ENCODE results near the gene PORCN.
A peak's percentile ranks its signal among the peaks of the same experiment; 100 is the strongest.
"Not testable (repeated sequence)": the region's sequence is repeated elsewhere in the genome, so short reads cannot be mapped to it uniquely, and the experiment has no call there.

PORCN gene

DNA sequence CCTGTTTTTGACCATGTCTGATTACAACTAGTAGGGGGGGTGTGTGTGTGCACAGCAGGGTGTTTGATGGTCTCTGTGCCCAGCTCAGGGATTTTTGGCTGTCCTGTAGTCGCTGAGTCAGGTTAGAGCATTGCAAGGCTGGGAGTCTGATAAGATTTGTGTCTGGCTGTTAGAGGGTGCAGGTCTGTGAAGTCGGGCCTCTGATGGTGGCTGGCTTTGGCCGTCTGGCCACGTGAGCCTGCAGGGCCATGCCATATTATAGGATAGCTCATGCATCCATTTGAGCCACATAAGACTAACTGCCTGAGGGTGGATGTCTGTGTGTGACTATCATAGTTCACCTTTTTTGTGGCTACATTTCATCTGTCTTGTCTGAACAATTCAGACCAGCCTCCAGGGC is 4.9 kb downstream of the PORCN start:
- DNase-seq (ENCODE audit: low read depth) = no peak

DNA sequence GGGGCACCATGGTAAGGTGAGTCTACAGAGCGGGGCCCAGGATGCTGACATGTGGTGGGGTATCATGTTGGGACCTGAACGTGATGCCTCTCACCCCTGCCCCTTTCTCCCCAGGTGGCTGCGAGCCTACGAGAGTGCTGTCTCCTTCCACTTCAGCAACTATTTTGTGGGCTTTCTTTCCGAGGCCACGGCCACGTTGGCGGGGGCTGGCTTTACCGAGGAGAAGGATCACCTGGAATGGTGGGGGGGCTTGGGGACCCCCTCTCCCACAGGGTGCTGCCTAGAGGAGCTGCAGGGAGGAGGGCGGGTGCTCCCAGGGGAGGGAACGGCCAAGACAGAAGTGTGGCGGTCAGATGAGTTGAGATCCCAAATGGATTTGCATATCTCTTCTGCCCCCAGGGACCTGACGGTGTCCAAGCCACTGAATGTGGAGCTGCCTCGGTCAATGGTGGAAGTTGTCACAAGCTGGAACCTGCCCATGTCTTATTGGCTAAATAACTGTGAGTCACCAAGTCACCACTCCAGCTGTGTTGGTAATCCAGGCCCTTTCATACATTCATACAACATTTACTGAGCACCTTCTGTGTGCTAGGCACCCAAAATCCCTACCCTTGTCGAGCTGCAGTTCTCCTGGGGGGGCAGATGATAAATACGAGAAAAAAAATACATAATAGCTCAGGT is 5.5 kb downstream of the PORCN start:
- DNase-seq (ENCODE audit: low read depth) = no peak

DNA sequence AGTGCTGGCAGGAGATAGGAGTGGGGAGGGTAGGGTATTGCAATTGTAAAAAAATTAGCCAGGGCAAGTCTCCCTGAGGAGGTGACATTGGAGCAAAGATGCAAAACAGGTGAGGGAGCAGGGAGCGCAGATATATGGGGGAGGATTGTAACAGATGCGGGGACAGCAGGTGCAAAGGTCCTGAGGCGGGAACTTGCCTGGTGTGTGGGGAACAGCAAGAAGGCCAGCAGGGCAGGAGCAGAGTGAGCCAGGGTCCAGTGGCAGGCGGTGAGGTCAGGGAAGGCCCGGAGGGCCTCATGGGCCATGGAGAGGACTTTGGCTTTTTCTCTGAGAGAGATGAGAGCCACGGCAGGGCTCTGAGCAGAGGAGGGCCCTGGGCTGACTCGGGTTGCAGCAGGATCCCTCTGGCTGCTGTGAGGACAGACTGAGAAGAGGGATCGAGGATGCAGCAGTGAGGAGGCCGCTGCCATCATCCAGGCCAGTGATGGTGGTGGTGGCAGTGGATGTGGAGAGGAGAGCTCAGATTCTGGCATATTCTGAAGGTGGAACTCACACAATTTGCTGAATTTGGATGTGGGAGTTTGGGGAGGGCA is 6.2 kb downstream of the PORCN start:
- DNase-seq (ENCODE audit: low read depth) = no peak

DNA sequence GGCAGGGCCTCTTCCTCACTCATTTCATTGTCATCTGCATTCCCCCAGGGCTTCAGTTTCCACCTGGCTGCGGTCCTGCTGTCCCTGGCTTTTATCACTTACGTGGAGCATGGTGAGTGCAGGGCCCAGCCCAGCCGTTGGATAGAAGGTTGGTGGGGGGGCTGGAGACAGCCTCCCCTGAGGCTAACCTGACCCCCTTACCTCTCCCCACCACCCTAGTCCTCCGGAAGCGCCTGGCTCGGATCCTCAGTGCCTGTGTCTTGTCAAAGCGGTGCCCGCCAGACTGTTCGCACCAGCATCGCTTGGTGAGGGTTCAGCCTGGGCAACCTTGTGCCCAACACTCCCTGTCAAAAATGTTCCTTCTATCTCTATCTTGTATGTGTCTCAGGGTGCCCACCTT is 7.0 kb downstream of the PORCN start:
- no peak for DNase-seq (ENCODE audit: low read depth)

DNA sequence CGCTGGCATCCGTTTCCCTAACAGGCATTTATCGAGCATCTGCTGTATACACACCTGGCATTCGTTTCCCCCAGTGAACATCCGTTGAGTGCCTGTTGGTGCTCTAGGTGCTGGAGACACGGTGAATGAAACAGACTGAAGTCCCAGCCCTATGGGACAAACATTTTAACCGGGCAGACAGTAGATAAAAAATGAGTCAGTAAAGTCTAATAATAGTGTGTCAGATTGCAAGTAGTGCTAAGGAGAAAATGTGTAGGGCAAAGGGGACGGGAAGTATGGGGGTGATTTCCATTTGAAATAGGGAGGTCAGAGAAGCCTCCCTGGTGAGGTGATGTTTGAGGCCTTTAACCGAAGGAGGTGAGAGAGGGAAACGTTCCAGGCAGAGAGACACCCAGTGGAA is 7.5 kb downstream of the PORCN start:
- no peak for DNase-seq (ENCODE audit: low read depth)

DNA sequence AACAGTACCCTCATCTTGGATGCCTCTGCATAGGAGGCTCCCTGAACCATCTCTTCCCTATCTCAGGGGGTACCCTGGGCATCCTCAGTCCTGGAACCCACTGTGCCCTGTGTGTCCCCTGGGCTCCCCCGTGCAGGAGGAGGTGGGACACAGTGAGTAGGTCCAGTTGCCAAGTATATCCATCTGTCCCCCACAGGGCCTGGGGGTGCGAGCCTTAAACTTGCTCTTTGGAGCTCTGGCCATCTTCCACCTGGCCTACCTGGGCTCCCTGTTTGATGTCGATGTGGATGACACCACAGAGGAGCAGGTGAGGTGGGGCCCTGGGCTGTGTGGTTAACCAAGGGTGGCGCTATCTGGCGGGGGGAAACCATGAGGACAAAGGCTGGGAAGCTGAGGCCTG is 8.2 kb downstream of the PORCN start:
- DNase-seq (ENCODE audit: low read depth) = no peak

DNA sequence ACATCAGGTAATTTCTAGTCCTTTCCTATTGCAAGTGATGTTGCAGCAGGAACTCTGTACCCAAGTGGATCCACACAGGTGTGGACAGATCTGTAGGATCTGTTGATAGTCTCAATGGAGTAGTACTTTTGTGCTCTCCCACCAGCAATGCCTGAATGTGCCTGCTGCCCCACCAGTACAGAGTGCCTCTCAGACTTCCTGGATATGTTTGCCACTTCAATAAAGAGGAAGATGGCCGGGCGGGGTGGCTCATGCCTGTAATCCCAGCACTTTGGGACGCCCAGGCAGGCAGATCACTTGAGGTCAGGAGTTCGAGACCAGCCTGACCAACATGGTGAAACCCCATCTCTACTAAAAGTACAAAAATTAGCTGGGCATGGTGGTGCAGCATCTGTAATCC is 10.7 kb downstream of the PORCN start:
- not testable (repeated sequence) for DNase-seq (ENCODE audit: low read depth)

DNA sequence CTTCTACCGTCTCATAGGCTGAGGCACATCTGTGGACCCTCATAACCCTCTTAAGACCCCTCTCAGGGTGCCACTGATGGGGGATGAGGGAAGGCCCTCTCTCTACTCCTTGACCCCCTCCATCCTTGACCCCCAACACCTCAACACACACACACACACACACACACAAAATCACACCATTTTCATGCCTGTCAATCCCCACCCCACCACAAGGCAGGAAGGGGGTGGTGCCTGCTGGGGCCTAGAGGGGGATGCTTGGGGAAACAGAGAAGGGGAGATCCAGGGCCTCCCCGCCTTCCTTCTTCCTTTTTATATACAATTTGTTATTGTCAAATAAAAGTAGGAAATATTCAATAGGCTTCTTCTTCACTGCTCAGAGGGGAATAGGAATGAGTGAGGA is 11.7 kb downstream of the PORCN start:
- no peak for DNase-seq (ENCODE audit: low read depth)

DNA sequence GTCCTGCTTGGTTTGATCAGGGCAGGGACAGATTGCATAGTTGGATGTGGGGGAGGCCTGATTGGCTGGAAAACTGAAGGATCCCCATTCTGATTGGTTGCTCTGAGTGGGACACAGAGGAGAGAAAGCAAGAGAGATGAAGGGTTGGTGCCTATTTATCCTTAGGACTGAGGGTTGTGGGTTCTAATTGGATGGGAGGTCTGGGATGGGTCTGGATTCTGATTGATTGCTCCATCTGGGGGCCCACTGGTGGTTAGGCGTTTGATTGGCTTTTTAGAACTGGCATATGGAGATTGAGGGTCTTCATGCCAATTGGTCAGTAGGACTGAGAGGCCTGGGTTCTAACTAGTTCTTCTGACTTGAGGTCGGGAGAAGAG is 12.2 kb downstream of the PORCN start:
- no peak for DNase-seq (ENCODE audit: low read depth)

DNA sequence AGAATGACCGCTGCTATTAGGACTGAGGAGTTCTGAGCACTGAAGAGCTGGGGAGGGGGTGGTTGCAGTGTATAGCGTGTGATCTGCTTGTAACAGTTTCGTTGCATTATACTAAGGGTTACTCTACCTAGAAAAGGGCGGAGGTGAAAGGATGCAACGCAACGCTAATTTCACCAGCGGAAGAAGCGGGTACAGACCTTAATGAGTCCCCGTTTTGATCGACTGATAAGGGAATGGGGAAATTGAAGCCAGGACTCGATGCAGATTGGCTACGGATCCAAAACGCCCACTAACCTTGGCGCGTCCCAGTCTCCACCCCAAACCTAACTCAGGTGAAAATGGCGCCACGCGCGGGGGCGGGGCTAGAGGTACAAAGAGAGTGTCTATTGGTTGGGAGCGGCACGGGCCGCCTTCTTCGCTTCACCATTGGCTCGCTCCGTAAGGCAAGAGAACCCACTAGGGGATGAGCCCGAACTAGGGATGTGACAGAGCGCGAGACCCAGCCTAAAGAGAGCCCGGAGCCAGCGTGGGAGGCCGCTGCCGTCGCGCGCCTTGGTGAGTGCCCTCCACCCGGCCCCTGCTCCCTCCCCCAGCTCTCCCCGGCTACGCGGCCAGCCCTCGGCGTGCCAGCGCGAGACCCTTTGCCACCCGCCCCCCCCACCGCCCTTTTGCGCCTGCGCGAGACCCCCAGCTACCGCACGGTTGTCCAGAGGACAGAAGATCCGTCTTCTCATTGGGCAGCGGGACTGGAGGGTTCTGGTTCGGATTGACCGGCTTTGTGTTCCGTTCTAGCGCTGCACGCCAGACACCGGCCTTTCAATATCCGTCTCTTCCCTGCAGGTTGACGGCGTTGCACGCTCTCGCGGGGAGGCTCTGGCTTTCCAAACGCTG is 12.8 kb downstream of the PORCN start, which contains the start of gene EBP:
TSS of gene EBP (plus strand) at position 456 of the 891 bp plus-strand sequence. CDS start 1,964 bp downstream, outside the sequence.
- no peak for DNase-seq (ENCODE audit: low read depth)

DNA sequence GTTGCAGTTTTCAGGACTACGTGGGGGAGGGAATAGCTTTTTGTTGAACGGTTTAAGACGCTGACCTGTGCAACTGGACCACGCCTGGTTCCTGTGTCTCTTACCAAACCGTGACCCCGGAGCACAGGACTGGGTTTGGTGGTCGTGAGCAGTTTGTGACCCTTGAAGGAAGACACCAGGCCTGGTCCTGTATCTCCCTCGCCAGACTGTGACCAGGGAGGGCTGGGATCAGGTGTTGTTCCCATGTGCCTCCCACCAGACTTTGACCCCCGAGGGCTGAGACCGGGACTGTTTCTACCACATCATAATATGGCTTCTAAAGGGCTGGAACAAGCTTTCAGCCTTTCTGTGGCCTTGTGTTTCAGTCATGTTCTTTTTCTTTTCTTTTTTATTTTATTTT is 13.5 kb downstream of the PORCN start:
- DNase-seq (ENCODE audit: low read depth) = no peak

DNA sequence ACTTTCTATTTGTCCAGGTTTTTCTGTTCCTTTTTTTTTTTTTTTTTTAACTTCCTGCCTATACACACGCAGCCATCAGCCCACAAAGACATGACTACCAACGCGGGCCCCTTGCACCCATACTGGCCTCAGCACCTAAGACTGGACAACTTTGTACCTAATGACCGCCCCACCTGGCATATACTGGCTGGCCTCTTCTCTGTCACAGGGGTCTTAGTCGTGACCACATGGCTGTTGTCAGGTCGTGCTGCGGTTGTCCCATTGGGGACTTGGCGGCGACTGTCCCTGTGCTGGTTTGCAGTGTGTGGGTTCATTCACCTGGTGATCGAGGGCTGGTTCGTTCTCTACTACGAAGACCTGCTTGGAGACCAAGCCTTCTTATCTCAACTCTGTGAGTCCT is 14.9 kb downstream of the PORCN start:
- no peak for DNase-seq (ENCODE audit: low read depth)

DNA sequence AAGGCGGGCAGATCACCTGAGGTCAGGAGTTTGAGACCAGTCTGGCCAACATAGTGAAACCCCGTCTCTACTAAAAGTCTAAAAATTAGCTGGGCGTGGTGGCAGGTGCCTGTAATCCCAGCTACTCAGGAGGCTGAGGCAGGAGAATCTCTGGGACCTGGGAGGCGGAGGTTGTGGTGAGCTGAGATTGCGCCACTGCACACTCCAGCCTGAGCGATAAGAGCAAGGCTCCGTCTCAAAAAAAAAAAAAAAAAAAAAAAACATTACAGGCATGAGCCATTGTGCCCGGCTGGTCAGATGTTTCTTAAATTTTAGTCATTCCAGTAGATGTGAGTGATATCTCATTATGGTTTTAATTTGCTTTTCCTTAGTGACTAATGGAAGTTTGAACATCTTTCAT is 17.1 kb downstream of the PORCN start:
- not testable (repeated sequence) for DNase-seq (ENCODE audit: low read depth)

DNA sequence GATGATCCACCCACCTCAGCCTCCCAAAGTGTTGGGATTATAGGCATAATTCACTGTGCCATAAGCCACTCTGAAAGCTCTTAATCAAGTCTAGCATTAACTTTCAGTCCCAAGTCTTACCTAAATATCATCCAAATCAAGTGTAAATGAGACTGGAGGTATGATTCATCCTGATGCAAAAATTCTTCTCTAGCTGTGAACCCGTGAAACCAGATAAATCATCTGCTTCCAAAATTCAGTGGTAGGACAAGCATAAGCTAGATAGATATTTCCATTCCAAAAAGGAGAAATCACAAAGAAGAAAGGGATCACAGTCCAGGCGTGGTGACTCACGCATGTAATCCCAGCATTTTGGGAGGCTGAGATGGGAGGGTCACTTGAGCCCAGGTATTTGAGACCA is 21.9 kb downstream of the PORCN start:
- no peak for DNase-seq (ENCODE audit: low read depth)

DNA sequence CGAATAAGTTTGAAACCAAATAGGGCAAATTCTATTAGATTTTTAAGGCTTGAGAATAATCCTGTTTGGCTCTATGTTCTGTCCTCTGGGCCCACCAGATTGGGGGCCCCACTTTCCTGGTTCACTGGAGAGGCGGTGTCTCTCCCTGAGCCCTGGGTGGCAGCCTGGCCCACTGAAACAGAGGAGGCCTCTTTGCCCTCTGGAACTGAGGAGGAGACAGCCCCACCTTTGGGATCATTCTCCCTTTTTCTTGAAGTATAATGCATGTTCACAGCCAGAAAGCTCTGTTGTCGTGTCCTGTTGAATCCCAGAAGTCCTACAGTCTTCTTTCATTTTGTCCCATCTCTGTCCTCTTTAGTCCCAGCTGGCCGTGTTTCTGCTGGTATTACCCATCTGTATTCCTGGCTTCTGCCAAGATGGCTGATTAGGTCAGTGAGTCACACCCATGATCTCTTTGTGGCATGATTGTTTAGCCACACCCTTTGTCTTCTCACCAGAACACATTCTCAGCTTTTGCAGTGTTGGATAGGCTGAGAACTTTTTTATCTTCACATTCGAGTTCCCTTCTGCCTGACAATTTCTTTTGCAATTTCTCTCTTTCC is 22.7 kb downstream of the PORCN start:
- DNase-seq (ENCODE audit: low read depth) = peak; percentile 59

DNA sequence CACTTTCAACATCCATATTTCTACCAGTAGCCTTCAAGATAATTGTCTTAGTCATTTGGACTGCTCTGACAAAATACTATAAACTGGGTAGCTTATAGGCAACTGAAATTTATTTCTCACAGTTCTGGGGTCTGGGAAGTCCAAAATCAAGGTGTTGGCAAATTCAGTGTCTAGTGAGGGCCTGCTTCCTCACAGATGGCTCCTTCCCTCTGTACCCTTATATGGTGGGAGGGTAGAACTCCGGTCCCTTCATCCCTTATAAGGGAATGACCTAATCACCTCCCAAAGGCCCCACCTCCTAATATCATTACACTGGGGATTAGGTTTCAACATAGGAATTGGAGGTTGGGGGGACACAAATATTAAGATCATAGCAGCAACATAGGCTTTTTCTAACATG is 23.4 kb downstream of the PORCN start:
- DNase-seq (ENCODE audit: low read depth) = no peak

DNA sequence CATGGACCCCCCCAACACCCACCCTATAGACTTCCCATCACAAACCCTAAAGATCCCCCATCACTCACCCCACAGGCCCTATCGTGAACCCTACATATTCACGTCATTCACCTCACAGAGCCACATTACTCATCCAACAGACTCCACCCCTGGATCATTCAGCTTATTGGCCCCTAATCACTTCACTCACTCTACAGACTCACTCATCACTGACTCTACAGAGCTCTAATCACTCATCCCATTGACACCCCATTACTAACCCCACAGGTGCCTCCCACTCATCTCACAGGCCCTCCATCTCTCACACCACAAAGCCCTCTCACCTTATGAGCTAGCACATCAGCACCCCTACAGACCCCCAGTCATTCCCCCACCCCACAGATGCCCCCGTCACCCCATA is 24.4 kb downstream of the PORCN start:
- no peak for DNase-seq (ENCODE audit: low read depth)

DNA sequence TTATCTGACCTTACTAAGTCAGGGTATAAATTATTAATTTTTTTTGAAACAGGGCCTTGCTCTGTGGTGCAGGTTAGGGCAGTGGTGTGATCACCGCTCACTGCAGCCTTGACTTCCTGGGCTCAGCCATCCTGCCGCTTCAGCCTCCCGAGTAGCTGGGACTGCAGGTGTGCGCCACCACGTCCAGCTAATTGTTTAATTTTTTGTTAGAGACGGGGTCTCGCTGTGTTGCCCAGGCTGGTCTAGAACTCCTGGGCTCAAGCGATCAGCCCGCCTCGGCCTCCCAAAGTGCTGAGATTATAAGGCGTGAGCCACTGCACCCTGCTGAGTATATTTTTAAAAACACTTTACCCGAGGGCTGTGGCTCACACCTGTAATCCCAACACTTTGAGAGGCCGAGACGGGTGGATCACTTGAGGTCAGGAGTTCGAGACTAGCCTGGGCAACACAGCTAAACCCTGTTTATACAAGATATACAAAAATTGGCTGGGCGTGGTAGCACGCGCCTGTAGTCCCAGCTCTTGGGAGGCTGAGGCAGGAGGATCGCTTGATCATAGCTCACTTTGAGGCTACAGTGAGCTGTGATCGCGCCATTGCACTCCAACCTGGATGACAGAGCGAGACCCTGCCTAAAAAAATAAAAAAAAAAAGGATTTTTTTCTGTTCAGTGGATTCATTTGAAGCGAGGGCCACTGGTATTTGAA is 30.0 kb downstream of the PORCN start:
- DNase-seq (ENCODE audit: low read depth) = no peak

DNA sequence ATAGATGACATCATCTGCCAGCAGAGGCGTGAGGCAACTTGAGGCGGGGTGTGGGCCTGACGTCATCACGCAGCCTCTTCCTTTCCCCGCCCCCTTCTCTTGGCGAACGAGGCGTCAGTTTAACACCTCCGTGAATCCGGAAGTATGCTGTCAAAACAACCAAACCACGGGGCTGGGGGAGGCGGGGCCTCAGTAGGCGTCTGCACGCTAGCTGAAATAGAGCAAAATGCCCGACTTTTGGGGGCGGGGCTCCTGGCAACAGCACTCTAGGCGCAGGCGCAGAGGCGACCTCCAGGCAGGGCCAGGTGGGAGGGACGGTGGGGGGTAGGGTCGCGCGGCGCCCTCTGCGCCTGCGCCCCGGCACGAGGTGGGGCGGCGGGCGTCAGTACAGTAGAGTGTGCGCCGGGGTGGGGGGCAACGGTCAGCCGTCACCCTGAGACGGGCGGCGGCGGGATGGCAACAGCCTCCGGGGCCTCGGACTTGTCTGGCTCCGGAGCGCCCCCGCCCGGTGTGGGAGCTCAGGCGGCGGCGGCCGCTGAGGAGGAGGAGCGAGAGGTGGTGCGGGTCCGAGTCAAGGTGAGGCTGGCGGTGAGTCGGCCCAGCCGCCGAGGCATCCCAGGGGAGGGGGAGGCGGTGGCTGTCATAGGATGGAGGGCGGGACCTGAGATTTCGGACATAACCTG is 30.7 kb downstream of the PORCN start, which contains the start of gene TBC1D25:
TSS of gene TBC1D25 (plus strand) at position 370 of the 683 bp plus-strand sequence. CDS start at position 454, 84 bp downstream.
- peak; percentile 90 for DNase-seq (ENCODE audit: low read depth)

DNA sequence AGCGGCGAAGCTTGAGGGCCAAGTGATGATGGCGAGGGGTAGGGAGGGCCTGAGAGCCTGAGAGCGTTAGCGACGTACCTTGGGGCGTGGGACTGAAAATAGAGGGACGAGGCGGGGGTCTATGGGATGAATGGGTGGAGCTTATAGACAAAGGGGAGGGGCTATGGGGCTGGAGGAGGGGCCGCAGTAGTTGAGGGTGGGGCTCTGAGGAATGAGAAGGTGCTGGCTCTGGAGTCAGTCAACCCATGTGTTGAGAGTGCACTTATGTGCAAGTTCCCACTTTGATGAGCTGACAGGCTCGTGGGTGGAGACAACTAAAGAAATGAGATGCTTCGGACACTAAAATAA is 31.2 kb downstream of the PORCN start:
- DNase-seq (ENCODE audit: low read depth) = no peak

DNA sequence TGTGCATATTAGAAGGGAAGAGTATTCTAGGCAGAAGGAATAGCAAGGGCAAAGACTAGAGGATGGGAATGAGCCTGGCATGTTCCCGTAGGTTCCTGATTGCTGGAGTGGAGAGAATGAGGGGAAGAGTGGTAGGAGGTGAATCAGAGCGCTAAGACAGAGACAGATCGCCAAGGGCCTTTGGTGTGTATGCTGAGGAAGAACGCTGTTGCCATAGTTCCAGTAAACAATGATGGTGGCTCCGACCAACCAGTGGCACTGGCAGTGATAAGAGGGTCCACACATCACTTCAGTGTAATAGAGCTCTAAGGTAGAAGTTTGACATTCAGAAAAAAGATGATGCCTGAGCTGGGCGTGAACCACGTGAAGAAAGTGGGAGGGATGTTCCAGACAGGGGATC is 31.7 kb downstream of the PORCN start:
- DNase-seq (ENCODE audit: low read depth) = no peak
